HG03432 (cell line): ENCODE data around the gene TGM3.

ENCODE experiments used
- ATAC-seq: cut with Tn5 transposase; IDR thresholded peaks from one replicate; pipeline ENCODE4 v1.9.1; 2021; ENCODE audit warnings: mild to moderate bottlenecking, moderate library complexity; ENCODE audit not compliant: unreplicated experiment

The TGM3 gene

DNA sequence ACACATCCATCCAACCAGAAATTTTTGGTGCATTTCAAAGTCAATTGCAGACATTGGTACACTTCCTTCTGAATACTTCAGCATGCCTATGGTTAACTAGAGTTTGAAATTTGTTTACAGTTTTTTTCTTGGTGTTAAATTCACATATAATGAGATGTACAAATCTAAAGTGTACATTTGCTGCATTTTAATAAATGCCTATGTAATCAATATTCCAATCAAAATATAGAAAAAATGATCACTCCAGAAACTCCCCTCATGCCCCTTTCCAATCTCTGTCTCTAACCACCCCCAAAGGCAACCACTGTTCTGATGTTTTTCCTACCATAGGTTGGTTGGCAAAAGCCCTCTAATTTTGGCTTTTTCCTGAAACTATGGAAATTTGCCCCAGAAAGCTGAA lies 77.3 kb downstream of the TGM3 start:
- ATAC-seq = no peak

- ATAC-seq = no peak
These were observed 78.7 kb downstream of the TGM3 start for GRCh38 chr20:2374346-2375125.

DNA sequence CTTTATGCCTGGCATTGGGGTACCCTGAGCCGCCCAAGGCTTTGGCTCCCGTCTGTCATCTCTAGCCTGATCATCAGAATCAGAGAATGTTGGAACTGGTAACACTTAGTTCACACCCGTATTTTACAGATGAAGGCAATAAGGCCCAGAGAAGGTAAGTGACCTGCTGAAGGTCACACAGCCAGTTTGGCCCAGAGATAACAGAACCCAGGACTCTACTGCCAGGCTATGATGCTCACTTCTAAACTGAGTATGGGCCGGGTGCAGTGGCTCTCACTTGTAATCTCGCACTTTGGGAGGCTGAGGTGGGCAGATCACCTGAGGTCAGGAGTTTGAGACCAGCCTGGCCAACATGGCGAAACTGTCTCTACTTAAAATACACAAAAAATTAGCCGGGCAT lies 83.1 kb downstream of the TGM3 start:
- no peak for ATAC-seq

DNA sequence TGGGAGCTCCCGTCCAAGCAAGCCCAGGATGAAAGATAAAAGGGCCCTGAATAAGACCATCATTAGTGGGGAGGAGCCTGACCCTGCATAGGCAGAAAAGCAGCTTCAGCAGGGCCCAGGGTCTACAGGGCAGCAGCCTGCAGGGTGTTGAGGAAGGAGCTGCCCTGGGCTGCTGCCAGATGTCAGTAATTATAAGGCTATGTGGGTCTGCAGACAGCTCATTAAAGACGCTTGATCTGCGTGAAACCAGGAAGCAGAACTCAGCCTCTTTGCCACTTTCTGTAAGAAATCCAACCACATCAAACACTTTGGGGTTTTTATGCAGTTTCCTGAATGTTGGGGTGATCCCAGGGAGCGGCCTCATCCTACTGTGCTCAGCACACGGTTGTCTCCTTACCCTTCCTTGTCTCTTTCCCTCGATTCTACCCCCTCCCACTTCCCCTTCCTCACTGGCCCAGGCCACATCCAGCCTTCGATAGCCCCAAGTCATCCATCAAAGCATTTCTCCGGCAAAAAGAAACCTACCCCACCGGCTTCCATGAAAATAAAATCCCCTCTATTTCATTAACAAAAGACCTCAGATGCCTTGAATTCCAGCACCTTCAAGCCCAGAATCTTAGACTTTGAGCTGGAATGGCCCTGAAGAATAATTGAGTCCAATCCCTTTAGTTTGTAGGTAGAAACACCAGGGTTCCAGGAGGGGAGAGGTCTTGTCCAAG lies 83.9 kb downstream of the TGM3 start:
- ATAC-seq = no peak

DNA sequence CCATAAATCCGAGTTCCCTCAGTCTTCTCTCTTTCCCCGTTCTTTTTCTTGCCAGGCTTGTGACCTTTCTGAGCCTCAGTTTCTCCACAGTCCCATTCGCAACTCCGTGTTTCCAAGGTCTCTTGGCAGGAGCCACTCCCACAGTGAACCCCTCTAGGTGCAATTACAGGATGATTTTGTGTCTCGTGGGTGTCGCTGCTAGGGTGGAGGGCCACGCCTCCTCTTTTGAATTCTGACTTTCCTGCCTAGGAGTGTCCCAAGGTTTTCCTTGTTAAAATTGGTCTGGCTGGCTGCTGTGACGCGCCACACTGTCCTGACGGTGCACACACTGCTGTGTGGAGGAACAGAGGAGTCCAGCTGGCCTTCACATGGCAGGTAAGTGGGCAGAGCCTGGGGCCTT lies 84.8 kb downstream of the TGM3 start, which contains the start of gene TGM6:
TSS of gene TGM6 (plus strand) at position 301 of the 400 bp plus-strand sequence. CDS start at position 369, 68 bp downstream.
- no peak for ATAC-seq

- no peak for ATAC-seq
These were observed 85.5 kb downstream of the TGM3 start for GRCh38 chr20:2381303-2381702.

DNA sequence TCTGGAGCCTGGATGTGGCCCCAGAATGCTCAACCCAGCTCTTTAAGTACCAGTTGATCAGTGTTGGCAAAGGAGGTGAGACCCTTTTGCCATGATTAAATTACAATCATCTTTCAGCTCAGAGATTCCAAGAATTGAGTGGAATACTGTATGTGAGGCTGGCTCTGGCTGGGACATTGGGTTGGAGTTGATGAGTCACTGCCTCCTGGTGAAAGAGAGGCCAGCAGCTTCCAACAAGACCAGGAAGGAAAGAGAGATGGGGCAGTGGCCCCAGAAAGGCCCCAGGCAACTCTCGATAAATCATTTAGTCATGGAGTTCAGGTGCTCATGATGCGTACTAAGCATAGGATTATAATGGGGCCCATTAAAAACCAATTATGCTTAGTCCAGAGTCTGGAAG lies 87.0 kb downstream of the TGM3 start:
- no peak for ATAC-seq

DNA sequence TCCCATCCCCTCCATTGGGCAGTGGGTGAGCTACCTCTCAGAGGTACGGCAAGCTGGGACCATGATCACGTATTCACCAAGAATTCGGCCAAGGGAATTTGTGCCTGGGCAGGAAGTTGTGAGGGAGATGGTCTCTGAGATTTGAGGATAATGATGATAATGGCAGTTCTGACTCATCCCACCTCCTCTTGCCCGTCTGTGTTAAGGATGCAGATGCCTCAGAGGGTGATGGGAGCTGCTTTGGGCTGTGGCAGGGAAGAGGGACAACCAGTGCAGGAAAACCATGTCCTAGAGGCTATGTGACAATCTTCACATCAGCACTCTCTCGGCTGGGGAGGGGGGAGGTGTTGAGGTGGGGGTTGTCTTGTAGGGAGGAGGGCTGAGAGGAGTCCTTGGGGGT lies 89.2 kb downstream of the TGM3 start:
- ATAC-seq = no peak

GRCh38 chr20:2385496-2385895 lies 89.7 kb downstream of the TGM3 start:
- ATAC-seq = no peak

DNA sequence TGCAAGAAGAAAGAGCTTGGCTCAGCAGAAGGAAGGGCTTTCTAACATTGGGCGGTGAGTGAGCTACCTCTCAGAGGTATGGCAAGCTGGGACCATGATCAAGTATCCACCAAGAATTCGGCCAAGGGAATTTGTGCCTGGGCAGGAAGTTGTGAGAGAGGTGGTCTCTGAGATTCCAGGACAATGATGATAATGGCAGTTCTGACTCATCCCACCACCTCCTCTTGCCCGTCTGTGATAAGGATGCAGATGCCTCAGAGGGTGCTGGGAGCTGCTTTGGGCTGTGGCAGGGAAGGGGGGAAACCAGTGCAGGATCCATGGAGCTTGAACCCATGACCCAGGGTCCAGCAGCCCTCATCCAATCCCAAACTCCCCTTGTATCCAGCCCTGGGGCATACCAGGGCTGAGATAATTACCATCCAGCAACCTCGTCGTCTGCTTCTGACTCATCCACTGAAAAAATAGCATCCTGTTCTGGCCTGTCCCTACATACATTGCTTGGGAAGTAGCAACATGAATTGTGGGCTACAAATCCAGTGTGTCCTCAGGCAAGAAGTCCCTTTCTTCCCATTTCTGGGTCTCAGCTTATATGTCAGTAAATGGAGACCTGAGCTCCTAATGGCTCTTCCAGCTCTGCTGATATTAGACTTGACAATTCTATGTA lies 90.8 kb downstream of the TGM3 start:
- ATAC-seq = no peak

DNA sequence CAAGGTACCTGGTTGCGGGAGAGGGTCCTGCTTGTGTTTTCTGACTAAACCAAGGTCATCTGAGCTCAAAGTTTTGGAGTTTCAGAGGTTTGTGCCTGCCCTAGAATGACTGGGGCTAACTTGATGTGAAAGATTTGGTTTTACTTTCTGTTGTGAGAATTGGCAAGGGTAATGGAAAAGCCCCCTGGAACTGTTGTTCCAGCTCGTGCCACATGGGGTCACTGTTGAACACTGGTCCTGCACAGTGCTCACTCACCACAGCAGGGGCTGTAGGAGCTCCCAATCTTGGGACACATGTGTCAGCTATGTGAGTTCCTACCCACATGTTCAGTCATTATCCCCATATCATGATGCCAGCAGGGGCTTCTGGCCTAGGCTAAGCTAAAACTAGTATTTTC lies 91.4 kb downstream of the TGM3 start:
- no peak for ATAC-seq

DNA sequence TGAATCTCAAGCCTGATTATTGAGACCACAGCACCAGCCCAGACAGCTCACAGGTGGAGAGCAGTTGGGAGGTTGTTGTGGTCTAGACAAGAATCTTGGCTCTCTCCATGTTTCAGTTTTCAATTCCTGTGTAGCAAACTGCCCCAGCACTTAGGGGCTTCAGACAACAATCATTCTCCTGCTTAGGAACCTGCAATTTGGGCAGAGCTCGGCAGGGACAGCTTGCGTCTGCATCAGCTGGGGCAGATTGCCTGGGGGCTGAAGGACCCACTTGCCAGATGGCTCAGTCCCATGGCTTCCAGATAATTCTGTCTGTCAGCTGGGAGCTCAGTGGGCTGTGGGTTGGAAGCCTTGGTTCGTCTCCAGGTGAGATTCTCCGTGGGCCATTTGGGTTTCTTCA lies 91.8 kb downstream of the TGM3 start:
- ATAC-seq = no peak
